ENCODE data around the gene MACROD2. TPM values are rescaled to one million over a fixed set of nuclear protein-coding genes. Genes with fewer than 3 reads are reported as not detected.

MACROD2 gene
- total and polyA plus RNA-seq, 2 experiments from 2014 or later: 2.8 to 4.3 TPM

- no peak overlapping the region for H3K27ac ChIP-seq (ENCODE audit: low read depth)
- no peak overlapping the region for H3K4me2 ChIP-seq
- no peaks in the 10 kb centered on the region for H3K36me3 ChIP-seq (ENCODE audit: insufficient read depth)
- no peak overlapping the region for H3K4me3 Mint-ChIP-seq
- no peaks in the 10 kb centered on the region for H3F3A ChIP-seq (replicated peaks; ENCODE audit: low read depth)
- H3K4me3 ChIP-seq: no peak overlapping the region
- no peaks in the 10 kb centered on the region for H3K9me3 Mint-ChIP-seq
- no peak overlapping the region for H2AFZ ChIP-seq
- H3K27ac Mint-ChIP-seq: no peak overlapping the region
- no peaks in the 10 kb centered on the region for H3K27me3 ChIP-seq (ENCODE audit: insufficient read depth)
- ATAC-seq (no peak), DNase-seq (ENCODE audit: low spot score) (no peak)
- H3K36me3 Mint-ChIP-seq (ENCODE audit: low read depth): no peaks in the 10 kb centered on the region
- H3K4me1 ChIP-seq (ENCODE audit: insufficient read depth): peaks cover 8% of the 10 kb centered on the region
- H4K20me1 ChIP-seq (replicated peaks; ENCODE audit: insufficient read depth): no peaks in the 10 kb centered on the region
- H3K27me3 Mint-ChIP-seq (ENCODE audit: insufficient read depth, low read depth, poor library complexity): no peaks in the 10 kb centered on the region
- TF ChIP-seq JUNB (IDR thresholded peaks at IDR 0.05; ENCODE audit: unreplicated experiment) (no peak), EZH2 (IDR thresholded peaks at IDR 0.05; ENCODE audit: low read depth, unreplicated experiment) (no peak), ETS1 (IDR thresholded peaks at IDR 0.05) (no peak), EZH2phosphoT487 (IDR thresholded peaks at IDR 0.05; ENCODE audit: unreplicated experiment) (no peak), STAT1 (IDR thresholded peaks at IDR 0.05; ENCODE audit: unreplicated experiment) (no peak), NANOG (IDR thresholded peaks at IDR 0.05; ENCODE audit: borderline replicate concordance) (no peak), ZNF462 (CRISPR knock-in tag; IDR thresholded peaks at IDR 0.05) (no peak), ZNF331 (CRISPR knock-in tag; IDR thresholded peaks at IDR 0.05; ENCODE audit: low read depth) (no peak)
- H3K79me2 ChIP-seq (replicated peaks; ENCODE audit: insufficient read depth): no peaks in the 10 kb centered on the region
- peaks cover 17% of the 10 kb centered on the region for H3K4me1 Mint-ChIP-seq
- peaks cover 3% of the 10 kb centered on the region; the same call in 1 of the 2 replicates for H3K9me2 ChIP-seq (ENCODE audit: insufficient read depth)
These were observed 1492.4 kb downstream of the MACROD2 start for GRCh38 chr20:15487682-15488081.

All from GM23338 (cell line).